Measurements from ENCODE around the gene OSCP1.

DNA sequence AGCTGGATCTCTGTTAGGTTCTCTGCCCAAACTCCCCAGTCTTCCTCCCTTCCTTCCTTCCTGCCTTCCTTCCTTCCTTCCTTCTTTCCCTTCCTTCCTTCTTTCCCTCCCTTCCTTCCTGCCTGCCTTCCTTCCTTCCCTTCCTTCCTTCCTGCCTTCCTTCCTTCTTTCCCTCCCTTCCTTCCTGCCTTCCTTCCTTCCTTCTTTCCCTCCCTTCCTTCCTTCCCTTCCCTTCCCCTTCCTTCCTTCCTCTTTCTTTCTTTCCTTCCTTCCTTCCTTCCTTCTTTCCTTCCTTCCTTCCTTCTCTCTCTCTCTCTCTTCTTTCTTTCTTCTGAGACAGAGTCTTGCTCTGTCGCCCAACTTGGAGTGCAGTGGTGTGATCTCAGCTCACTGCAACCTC lies 43.8 kb downstream of the OSCP1 start:
- TF ChIP-seq TAF1 (IDR thresholded peaks at IDR 0.05; ENCODE audit: borderline replicate concordance, low read depth, low read length) (no peak), POLR2A (IDR thresholded peaks at IDR 0.05; ENCODE audit: low read depth, low read length) (no peak), POLR2AphosphoS5 (IDR thresholded peaks at IDR 0.05; ENCODE audit: low read depth, low read length) (no peak)
